H9 (cell line): ENCODE results near the gene TMEM145. TPM values are rescaled to one million over a fixed set of nuclear protein-coding genes. Genes with fewer than 3 reads are reported as not detected.

ENCODE experiments used
- DNase-seq: peaks from one replicate; pipeline ENCODE4 v3.0.0-alpha.2; 2017
- H2AFZ ChIP-seq: one replicate; pipeline ENCODE4 v1.6.1; 2013; ENCODE audit warnings: mild to moderate bottlenecking, low read length, control low read depth, moderate library complexity
- H2AK5ac ChIP-seq: 2 replicates; pipeline ENCODE4 v1.6.1; 2013; ENCODE audit warnings: low read length, control low read depth, mixed read lengths; ENCODE audit not compliant: insufficient read length
- H2BK120ac ChIP-seq: one replicate; pipeline ENCODE4 v1.6.1; 2013; ENCODE audit warnings: low read depth, mild to moderate bottlenecking, low read length, control low read depth, inconsistent platforms; ENCODE audit not compliant: poor library complexity, severe bottlenecking
- H2BK12ac ChIP-seq: 2 replicates; pipeline ENCODE4 v1.6.1; 2013; ENCODE audit warnings: low read length, control low read depth, mixed read lengths, low read depth; ENCODE audit not compliant: insufficient read length
- H2BK15ac ChIP-seq: 2 replicates; pipeline ENCODE4 v1.6.1; 2013; ENCODE audit warnings: low read depth, low read length, control low read depth
- H2BK20ac ChIP-seq: one replicate; pipeline ENCODE4 v1.6.1; 2013; ENCODE audit warnings: low read depth, mild to moderate bottlenecking, low read length, control low read depth, inconsistent platforms; ENCODE audit not compliant: poor library complexity, severe bottlenecking
- H2BK5ac ChIP-seq: 2 replicates; pipeline ENCODE4 v1.6.1; 2013; ENCODE audit warnings: low read length, control low read depth, mixed read lengths; ENCODE audit not compliant: insufficient read length
- H3K14ac ChIP-seq: 2 replicates; pipeline ENCODE4 v1.6.1; 2013; ENCODE audit warnings: low read length, control low read depth; ENCODE audit not compliant: insufficient read depth
- H3K18ac ChIP-seq: 2 replicates; pipeline ENCODE4 v1.6.1; 2013; ENCODE audit warnings: low read depth, mild to moderate bottlenecking, mixed read lengths, low read length, control low read depth; ENCODE audit not compliant: insufficient read length
- H3K23ac ChIP-seq: 2 replicates; pipeline ENCODE4 v1.6.1; 2013; ENCODE audit warnings: low read length, control low read depth, mixed read lengths, low read depth; ENCODE audit not compliant: insufficient read length
- H3K23me2 ChIP-seq: 2 replicates; pipeline ENCODE4 v1.6.1; 2013; ENCODE audit warnings: low read depth, mild to moderate bottlenecking, mixed read lengths, low read length, control low read depth; ENCODE audit not compliant: insufficient read length, poor library complexity, severe bottlenecking
- H3K27ac ChIP-seq: 2 replicates; pipeline ENCODE4 v1.5.1; 2013; ENCODE audit warnings: low read length, control low read depth, mixed read lengths, low read depth; ENCODE audit not compliant: insufficient read length
- H3K27me3 ChIP-seq: 2 replicates; pipeline ENCODE4 v1.6.1; 2013; ENCODE audit warnings: low read length, control low read depth, inconsistent platforms; ENCODE audit not compliant: insufficient read depth
- H3K4ac ChIP-seq: 2 replicates; pipeline ENCODE4 v1.6.1; 2013; ENCODE audit warnings: low read depth, mild to moderate bottlenecking, control low read depth, inconsistent platforms, low read length, moderate library complexity
- H3K4me1 ChIP-seq: 2 replicates; pipeline ENCODE4 v1.6.1; 2013; ENCODE audit warnings: low read length, control low read depth, inconsistent platforms; ENCODE audit not compliant: insufficient read depth
- H3K4me2 ChIP-seq: 2 replicates; pipeline ENCODE4 v1.6.1; 2013; ENCODE audit warnings: low read length, control low read depth, mixed read lengths; ENCODE audit not compliant: insufficient read length, insufficient read depth
- H3K56ac ChIP-seq: 2 replicates; pipeline ENCODE4 v1.6.1; 2013; ENCODE audit warnings: low read depth, mild to moderate bottlenecking, mixed read lengths, low read length, control low read depth; ENCODE audit not compliant: insufficient read length
- H3K79me1 ChIP-seq: 2 replicates; pipeline ENCODE4 v1.6.1; 2013; ENCODE audit warnings: low read depth, mild to moderate bottlenecking, moderate library complexity, low read length, control low read depth, inconsistent platforms; ENCODE audit not compliant: insufficient read depth, poor library complexity, severe bottlenecking
- H3K79me2 ChIP-seq: 2 replicates; pipeline ENCODE4 v1.6.1; 2013; ENCODE audit warnings: low read length, control low read depth, inconsistent platforms; ENCODE audit not compliant: insufficient read depth
- H3K9ac ChIP-seq: 2 replicates; pipeline ENCODE4 v1.6.1; 2013; ENCODE audit warnings: low read length, control low read depth, mixed read lengths; ENCODE audit not compliant: insufficient read length; ENCODE audit errors: extremely low read depth
- H3K9me3 ChIP-seq: one replicate; pipeline ENCODE4 v1.6.1; 2013; ENCODE audit warnings: low read depth, low read length, inconsistent platforms; ENCODE audit not compliant: control insufficient read depth
- H3T11ph ChIP-seq: one replicate; pipeline ENCODE4 v1.6.1; 2013; ENCODE audit warnings: mild to moderate bottlenecking, low read length, control low read depth, inconsistent platforms
- H4K20me1 ChIP-seq: one replicate; pipeline ENCODE4 v1.6.1; 2013; ENCODE audit not compliant: control insufficient read depth, insufficient read length, insufficient read depth
- H4K5ac ChIP-seq: 2 replicates; pipeline ENCODE4 v1.6.1; 2013; ENCODE audit warnings: low read depth, mild to moderate bottlenecking, mixed read lengths, low read length, control low read depth; ENCODE audit not compliant: insufficient read length
- H4K8ac ChIP-seq: replicated peaks from 2 replicates; pipeline ENCODE4 v1.6.1; 2013; ENCODE audit warnings: low read length, control low read depth, mixed read lengths, low read depth; ENCODE audit not compliant: insufficient read length
- H4K91ac ChIP-seq: 2 replicates; pipeline ENCODE4 v1.6.1; 2013; ENCODE audit warnings: low read depth, mild to moderate bottlenecking, moderate library complexity, mixed read lengths, low read length, control low read depth; ENCODE audit not compliant: insufficient read length
- H3K27ac Mint-ChIP-seq, 3 experiments: 2 replicates in 2 of 3; 3 replicates in 1 of 3; pipeline ENCODE4 v1.8.0; 2020 to 2021; ENCODE audit warnings: mixed read lengths in 3 of 3, mild to moderate bottlenecking in 1 of 3, moderate library complexity in 1 of 3
- H3K27me3 Mint-ChIP-seq: 2 replicates; pipeline ENCODE4 v1.8.0; 2021; ENCODE audit warnings: low read depth, mild to moderate bottlenecking, moderate library complexity, mixed read lengths
- H3K36me3 Mint-ChIP-seq, 3 experiments: 2 replicates in 2 of 3; 3 replicates in 1 of 3; pipeline ENCODE4 v1.8.0; 2020 to 2021; ENCODE audit warnings: low read depth in 3 of 3, mixed read lengths in 3 of 3; ENCODE audit not compliant: insufficient read depth in 1 of 3
- H3K4me1 Mint-ChIP-seq, 2 experiments: 2 replicates each; pipeline ENCODE4 v1.8.0; 2020; ENCODE audit warnings: mixed read lengths in 2 of 2
- H3K4me3 Mint-ChIP-seq, 2 experiments: 2 replicates in 1 of 2; 3 replicates in 1 of 2; pipeline ENCODE4 v1.8.0; 2020 to 2021; ENCODE audit warnings: mild to moderate bottlenecking in 2 of 2, mixed read lengths in 2 of 2, moderate library complexity in 1 of 2
- H3K9me3 Mint-ChIP-seq, 2 experiments: 2 replicates in 1 of 2; 3 replicates in 1 of 2; pipeline ENCODE4 v1.8.0; 2020; ENCODE audit warnings: mild to moderate bottlenecking in 2 of 2, mixed read lengths in 2 of 2, moderate library complexity in 1 of 2
- WGBS: extraction: QIAGEN DNeasy Blood & Tissue Kit; methylation state at CpG from one replicate; pipeline ENCODE4 v1.1.7; 2013; ENCODE audit warnings: missing lambda C conversion rate, low lambda C conversion rate, mixed read lengths; ENCODE audit not compliant: insufficient read length; ENCODE audit errors: extremely low coverage; 5-methylcytosine and 5-hydroxymethylcytosine counted together
- total RNA-seq: library from RNA; stranded (reverse); gene quantifications from 2 replicates; pipeline ENCODE4 v1.2.1, GENCODE V29; 2021
- TF ChIP-seq, protein P1 (sequence below): fragments of 200-600 bp; sonication (generic); conservative IDR thresholded peaks from 3 replicates; pipeline ENCODE4 v1.8.0; 2021; ENCODE audit warnings: antibody characterized with exemption, mild to moderate bottlenecking

The TMEM145 gene
- total RNA-seq, 1 experiment from 2014 or later = 4.5 TPM

DNA sequence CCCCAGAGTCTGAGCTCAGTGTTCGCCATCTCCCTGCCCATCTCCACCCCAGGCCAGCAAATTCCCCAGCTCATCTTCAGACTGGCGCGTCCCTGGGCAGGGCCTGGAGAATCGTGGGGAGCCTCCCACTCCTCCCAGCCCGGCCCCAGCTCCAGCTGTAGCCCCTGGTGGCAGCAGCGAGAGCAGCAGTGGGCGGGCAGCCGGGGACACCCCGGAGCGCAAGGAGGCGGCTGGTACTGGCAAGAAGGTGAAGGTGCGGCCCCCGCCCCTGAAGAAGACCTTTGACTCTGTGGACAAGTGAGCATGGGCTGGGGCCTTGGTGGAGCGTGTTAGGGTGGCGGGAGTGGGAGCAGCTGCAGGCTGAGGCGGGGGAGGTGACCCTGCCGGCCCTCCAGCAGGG is 19.6 kb upstream of the TMEM145 start:
- Histone ChIP-seq H3K27ac (no peak overlapping the region), H3K4me1 (no peaks in the 10 kb centered on the region), H3T11ph (no peak overlapping the region), H3K56ac (no peak overlapping the region), H3K9me3 (no peaks in the 10 kb centered on the region), H3K27me3 (no peaks in the 10 kb centered on the region), H4K8ac (no peak overlapping the region), H2AK5ac (no peak overlapping the region), H3K18ac (no peak overlapping the region), H2AFZ (no peak overlapping the region), H3K23ac (no peak overlapping the region), H4K20me1 (no peaks in the 10 kb centered on the region), H3K23me2 (peaks cover 3% of the 10 kb centered on the region), H3K79me2 (no peaks in the 10 kb centered on the region), H4K5ac (no peak overlapping the region), H3K4ac (no peak overlapping the region), H2BK120ac (no peak overlapping the region), H3K9ac (no peak overlapping the region), H2BK5ac (no peak overlapping the region), H3K14ac (no peak overlapping the region), H4K91ac (no peak overlapping the region), H2BK15ac (no peak overlapping the region), H2BK20ac (no peak overlapping the region), H3K79me1 (no peaks in the 10 kb centered on the region), H2BK12ac (no peak overlapping the region), H3K4me2 (no peak overlapping the region)
- Mint-ChIP-seq H3K27me3 (no peaks in the 10 kb centered on the region), H3K36me3 (peaks cover 13 to 67% (median 50%) of the 10 kb centered on the region in 3 experiments; a peak in 6 of 7 replicates), H3K4me3 (no peak overlapping the region), H3K4me1 (peaks cover 3 to 39% of the 10 kb centered on the region in 2 experiments), H3K9me3 (no peaks in the 10 kb centered on the region), H3K27ac (peak overlapping the region in 2 of 3 experiments; percentile 57 to 91; a peak in 3 of 7 replicates)
- peak; percentile 60 for DNase-seq
- WGBS = no CpG with 5 or more reads among the region's 17 CpGs
- TF ChIP-seq, protein P1, sequence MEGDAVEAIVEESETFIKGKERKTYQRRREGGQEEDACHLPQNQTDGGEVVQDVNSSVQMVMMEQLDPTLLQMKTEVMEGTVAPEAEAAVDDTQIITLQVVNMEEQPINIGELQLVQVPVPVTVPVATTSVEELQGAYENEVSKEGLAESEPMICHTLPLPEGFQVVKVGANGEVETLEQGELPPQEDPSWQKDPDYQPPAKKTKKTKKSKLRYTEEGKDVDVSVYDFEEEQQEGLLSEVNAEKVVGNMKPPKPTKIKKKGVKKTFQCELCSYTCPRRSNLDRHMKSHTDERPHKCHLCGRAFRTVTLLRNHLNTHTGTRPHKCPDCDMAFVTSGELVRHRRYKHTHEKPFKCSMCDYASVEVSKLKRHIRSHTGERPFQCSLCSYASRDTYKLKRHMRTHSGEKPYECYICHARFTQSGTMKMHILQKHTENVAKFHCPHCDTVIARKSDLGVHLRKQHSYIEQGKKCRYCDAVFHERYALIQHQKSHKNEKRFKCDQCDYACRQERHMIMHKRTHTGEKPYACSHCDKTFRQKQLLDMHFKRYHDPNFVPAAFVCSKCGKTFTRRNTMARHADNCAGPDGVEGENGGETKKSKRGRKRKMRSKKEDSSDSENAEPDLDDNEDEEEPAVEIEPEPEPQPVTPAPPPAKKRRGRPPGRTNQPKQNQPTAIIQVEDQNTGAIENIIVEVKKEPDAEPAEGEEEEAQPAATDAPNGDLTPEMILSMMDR = peak; percentile 52
